Amniotic stem cell (primary cell): ENCODE data around the gene PLEKHA6.

Experiments
- DNase-seq: peaks from one replicate; lab custom pipeline; 2025; lab: John Stamatoyannopoulos, UW

PLEKHA6 gene

DNA sequence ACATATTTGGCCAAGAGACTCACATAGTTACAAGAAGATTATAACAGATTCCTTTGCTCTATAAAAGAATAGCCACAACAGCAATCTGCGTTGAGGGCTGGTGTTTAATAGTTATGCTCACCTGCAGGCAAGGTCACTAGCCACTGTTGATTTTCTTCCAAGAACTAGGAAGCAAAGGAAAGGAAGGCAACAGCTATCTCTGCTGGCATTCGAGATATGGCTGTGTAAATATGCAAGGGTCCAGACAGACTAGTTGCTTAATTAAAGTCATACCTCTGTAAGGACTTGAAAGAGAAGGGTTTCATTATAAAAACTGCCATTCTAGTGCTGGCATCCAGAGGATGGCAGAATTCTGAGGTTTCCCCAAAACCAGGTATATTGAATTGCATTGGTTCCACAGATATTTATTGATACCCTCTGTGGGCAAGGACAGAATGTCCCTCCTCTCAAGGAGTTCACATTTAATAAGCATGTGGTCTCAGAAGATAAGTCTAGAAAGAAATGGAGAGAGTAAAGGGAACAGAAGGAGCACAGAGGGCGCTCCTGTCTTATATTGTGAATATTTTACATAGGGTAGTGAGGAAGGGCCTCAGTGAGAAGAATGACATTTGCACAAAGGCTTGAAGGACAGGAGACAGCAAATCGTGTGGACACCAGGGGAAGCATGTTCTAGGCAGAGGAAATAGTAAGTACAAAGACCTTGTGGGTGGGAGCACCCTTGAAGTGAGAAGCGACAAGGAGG, 23.6 kb upstream of the PLEKHA6 start:
- no peak for DNase-seq

DNA sequence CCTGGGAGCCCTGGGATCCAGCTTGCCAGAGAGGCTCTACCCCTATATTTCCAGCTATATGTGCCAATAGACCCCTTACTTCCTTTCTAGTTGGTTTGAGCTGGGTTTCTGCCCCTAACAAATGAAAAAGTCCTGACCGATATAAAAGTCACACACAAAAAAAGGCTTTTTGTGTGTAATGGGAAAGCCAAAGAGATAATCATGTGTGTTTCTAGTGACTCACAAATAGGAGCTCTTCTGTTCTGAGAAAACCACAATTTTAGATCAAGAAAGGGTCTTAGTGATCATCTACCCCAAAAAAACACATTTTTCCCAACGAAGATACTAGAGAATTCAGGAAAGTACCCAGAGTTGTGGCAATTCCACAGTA, 23.0 kb upstream of the PLEKHA6 start:
- no peak for DNase-seq

DNA sequence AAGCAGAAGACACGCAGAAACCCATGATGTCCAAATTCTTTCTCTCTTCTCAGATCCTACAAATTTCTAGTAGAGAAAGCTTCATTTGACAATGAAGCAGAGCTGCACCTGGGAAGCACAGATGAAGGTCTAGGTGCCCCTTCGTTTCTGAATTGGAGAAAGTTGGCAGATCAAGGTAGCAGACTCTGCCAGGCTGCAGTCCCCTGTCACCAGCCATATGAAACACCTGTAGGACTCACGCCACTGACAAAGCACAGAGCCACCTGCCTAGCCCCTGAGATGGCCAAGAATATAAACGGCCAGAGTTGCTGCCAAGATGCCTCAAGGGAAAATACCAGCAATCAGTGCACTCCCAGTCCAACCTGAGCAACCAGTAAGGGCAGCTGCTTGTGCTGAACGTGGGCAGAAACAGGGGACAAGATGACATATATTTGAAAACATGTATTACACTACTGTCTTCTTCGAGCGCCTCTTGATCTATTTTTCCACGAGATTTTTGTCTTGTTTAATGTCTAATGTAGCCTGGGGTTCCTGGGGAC, 20.6 kb upstream of the PLEKHA6 start:
- no peak for DNase-seq

DNA sequence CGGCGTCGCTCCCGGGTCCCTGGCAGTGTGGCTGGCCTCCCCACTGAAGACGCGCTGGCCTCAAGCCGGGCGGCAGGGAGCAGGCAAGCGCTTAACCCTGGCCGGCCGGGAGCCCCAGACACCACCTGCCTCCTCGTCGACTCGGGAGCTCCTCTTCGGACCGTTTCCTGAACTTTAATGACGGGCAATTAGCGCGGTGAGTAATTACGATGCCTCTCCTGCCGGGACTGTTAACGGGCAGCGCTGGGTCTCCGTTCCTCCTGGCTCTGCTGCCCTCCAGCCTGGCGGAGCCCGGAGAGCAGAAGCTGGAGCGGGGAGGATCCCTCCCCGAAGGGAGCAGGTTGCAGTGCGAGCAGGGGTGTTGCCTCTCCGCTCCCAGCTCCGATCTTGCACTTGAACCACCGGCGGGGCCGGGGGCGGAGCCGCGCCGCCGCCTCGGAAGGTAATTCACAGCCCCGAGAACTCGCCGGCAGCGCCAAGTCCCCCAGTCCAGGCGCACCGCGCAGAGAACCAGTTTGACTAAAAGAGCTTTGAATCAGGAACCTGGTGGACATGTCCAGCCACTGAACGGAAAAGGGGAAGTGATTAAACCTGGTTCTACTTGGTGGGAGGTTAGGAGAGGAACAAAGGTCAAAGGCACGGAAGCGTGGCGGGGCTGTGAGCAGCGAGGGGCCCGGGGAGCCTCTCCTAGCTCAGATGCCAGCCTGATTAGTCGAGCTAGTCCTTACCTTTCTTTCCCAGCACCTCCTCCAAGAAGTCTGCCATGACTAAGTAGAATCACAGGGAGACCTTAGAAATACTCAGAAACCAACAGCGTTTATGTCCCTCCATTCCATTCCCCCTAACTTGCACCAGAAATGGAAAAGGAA, 18.3 kb upstream of the PLEKHA6 start:
- DNase-seq, result no peak

DNA sequence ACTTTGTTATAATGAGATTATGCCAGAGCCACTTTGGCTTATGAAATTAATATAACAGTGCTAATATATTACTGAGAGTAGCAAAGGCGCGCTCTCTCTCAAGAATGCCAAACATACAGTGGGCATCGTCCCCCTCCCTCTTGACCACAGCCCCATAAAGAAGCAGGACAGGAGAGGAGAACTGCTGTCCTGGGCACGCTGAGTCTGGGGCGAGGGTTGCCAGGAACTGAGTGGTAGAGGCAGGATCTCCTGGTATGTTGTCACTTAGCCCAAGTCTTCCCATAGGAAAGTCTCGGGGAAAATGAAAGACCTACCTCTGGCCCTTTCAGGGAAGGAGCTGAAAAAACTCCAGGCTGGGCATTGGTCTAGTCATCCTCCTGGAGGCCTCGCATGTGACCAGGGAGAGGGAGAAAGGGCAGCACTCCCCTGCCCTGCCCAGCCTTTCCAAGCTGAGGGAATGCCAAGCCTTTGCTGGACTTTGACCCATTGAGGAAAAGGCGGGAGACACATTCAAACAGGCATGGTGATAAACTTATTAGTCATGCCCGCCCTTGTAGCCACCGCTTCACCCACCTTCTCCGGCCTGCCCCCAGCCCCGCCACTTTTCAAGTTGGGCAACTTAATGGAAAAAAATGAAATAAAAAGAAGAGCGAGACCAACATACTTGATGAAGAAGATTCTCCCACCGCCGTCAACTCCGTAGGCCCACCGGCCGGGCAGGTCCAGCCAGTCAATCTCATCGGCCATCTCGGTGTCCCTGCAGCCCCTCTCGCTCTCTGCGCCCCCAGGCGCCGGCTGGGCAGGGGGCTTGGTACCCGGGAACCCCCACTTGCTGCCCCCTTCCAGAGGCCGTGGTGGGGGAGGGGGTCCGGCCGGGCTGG, 17.4 kb upstream of the PLEKHA6 start:
- DNase-seq, result no peak

DNA sequence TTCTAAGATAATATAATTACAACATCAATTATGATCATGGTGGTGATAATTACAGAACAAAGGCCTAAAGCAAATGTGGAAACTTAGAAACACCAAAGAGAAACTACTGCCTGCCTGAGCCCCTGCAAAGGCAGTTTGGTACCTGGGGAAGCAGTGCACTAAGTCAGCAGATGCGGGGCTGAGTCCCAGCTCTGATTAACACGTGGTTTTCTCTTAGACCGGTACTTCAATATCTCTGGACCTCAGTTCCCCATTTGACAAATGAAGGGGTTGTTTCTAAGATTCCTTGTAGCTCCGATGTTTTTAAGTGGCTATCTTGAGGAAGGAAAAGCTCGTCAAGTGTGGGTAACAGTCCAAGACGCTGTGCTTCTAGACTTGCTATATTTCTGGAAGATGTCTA, 16.7 kb upstream of the PLEKHA6 start:
- no peak for DNase-seq

DNA sequence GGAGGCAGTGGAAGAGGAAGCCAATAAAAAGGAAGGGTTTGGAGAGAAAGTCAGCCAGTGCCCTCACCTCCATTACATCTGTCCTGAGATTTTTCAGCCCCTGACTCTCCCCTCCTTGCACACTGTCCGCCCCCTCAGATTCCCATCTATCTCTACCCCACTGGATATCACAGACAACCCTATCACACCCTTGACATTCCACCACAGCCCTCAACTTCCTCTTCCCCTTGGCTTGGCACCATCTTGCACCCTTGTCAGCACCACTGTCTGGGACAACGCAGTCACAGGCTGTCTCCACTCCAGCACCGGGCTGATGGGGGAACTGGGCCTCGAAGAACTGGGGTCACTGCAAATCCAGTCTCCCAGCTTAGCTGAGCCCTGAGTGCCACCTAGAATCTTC, 14.2 kb upstream of the PLEKHA6 start:
- DNase-seq, result no peak

DNA sequence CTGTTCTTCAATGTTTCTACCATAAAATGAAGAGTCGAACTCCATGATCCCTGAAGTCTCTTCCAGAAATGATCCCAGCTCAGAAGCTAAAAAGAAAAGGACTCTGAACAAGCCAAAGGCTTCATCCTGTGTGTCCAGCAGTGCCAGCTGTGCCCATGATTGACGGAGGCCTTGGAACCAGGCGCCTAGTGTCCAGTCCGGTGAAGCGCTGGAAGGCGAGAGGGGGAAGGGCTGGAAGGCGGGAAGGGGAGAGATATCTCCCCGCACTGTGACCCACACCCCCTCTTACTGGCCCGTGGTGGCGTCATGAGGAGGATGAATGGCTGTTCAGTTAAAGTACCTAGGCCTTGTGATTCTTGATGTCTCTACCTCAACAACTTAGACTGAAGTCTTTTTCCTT, 10.4 kb upstream of the PLEKHA6 start:
- DNase-seq, result no peak

DNA sequence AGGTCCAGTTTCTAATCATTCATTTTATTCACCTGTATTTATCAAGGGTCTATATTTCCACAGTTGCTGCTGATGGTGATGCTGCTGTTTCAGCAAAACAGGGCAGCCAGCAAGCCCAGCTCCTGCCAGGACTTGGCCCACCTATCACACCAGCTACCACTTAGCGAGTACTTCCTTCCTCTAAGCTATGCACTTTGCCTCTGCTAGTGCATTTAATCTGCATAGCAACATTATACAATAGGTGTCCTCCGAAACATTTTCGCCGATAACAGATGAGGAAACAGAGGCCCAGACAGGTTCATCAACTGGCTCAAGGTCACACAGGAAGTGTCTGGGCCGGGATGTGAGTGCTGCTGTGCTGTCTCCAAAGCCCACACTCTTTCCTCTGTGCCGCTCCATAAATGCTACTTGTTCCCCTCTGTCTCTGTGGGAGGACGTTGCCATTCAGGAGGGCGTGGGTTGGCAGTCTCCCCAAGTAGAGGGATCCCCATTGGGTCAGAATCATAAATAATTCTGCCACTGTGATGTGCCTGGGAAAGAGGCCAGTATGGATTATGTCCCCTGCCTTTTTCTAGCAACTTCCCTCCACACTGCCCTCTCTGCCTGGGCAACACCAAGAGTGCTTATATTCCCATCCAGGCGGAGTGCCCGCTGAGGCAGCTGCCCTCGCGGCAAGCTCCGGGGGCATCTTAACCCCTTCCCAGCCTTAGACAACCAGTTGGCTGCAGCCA, 9.4 kb upstream of the PLEKHA6 start:
- no peak for DNase-seq

DNA sequence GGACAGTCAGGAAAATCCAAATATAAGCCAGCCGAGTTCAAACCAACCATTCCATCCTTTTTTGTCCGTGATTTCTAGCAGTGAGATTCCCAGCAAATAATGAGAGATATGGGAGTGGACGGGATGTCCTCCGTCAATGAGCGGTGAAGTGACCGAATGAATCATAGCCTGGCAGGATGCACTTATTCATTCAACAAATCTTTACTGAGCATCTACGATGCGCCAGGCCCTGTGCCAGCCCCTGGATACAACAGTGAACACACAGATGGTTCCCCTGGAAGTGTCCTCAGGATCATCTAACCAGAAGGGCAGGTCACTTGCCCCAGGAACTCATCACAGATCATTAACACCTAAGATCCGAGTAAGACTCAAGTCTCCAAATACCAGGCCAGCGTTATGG, 8.2 kb upstream of the PLEKHA6 start:
- no peak for DNase-seq

DNA sequence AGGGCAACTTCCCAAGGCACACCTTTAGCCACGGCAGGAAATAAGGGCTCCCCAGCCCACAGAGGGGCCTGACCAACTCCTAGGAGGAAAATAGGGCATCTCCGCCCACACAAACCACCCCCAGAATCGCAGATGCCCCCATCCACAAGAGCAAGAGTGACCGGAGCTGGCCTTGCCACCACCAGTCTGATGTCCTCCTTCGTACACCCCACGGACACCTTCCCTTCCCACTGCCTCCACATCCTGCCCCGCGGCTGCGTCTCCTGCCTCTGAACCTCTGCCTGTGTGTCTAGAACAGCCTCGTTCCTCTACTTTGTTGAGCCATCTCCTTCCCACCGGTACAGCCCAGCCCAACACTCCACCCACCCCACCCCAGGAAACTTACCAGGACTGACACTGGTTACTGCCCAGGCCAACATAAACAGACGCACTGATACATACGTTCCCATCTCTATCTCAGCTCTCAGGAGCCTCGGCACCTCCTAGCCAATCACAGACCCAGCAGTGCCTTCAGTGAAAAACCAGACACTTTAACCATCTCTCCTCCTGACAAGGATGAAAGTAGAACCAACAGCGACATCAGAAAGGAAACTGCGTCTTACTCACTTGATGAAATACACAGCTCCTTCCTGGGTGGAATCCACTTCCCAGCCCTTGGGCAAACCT, 7.6 kb upstream of the PLEKHA6 start:
- no peak for DNase-seq

DNA sequence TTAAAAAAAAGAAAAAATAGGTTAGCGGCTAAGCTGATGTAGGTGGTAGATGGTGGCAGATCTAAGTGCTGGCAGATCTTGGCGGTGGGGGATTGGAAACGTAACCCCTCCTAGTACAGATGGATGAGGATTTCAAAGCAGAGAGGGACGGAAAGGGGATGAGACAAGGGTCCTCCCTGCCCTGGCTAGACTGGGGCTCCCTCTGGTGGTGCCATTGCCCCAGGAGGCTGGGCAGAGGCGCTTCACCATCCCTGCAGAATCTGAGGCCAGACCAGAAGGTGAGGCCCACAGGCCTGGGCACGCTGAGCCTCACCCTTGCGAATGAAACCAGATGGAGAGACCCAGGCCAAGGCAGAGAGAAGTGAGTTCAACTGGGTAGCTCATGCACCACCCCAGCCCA, 7.0 kb upstream of the PLEKHA6 start:
- no peak for DNase-seq

DNA sequence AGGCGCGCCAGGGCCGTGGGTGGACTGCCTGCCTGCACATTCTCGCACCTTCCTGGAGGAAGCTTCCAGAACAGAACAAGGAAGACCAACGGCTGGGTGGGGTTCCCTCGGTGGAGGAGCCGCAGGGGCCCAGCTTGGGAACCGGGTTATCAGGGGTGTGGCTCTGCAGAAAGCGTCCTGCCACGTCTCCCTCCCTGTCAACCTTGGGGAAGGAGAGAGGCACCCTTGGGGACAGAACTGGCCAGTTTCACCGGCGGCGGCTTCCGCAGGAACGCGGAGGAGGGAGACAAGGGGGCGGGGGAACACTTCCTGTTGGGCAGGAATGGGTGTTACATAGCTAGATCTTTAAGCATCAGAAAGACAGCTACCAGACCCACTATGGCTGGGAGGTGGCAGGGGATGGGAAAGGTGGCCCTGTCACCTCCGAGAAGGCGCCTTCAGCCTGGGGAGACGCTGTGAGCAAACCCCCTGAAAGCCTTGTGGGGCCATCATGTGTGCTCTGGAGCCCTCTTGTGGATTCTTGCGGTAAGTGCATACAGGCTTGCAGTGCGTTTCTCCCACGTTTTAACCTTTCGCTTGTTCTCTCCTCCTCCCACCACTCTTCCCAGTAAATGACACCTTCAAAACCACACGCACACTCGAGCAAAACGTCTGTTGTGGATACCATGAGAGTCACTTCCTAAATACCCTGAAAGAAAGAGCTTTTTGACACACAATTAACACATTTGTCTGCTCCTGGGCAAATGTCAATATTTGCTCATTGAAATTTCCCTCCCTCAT, 3.8 kb upstream of the PLEKHA6 start:
- peak; percentile 73 for DNase-seq

DNA sequence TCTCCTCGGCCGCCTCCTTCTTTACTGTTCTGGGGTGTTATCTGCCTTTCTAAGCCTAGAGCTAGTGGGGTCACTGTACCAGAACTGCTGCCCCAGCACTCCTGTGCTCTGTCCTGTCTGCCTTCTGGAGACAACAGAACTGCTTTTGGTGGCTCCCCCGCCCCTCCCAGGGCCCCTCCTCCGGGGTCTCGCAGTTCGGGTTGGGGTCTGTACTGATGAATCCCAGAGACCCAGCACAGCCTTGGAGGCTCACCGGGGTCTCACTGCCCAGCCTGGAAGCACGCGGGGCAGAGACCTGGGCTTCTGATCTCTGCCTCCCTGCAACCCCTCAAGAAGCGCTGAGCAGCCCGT, 3.2 kb upstream of the PLEKHA6 start:
- DNase-seq, result no peak

DNA sequence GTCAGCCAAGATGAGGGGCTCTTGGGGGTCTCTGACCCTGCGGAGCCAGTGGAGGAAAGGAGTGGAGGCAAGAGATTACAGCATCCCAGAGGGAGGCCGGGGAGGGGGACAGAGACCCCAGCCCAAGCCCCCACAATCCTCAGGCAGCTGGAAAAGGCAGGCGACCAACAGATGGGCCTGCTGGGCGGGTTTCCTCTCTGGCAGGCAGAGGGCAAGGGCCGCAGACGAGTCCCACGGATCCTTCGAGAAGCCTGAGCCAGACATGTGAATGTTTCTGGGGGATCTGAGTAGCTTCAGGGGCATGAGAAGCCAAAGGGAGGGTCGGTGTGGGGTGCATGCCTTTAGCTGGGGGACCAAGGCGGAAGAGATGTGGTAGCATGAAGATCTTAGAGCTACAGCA, 2.1 kb upstream of the PLEKHA6 start:
- no peak for DNase-seq

DNA sequence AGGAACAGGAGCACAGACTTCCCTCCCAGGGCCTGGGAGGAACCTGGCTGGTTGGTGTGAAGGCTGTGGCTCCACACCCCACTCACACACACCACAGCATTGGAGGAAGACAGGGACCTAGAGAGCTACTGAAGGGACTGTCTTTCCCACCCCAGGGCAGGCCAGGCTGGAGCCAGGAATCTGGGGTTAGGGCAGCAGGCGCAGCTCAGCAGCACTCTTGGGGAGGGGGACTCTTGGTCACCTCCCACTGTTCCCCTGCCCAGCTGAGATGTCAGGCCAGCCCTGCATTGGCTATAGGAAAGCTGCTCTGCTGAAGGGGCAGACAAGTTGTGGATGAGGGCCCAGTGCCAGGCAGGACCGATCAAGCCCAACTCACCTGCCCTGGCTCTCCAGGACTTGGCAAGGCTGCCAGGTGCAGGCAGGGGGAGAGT, 1.6 kb upstream of the PLEKHA6 start:
- DNase-seq, result no peak

DNA sequence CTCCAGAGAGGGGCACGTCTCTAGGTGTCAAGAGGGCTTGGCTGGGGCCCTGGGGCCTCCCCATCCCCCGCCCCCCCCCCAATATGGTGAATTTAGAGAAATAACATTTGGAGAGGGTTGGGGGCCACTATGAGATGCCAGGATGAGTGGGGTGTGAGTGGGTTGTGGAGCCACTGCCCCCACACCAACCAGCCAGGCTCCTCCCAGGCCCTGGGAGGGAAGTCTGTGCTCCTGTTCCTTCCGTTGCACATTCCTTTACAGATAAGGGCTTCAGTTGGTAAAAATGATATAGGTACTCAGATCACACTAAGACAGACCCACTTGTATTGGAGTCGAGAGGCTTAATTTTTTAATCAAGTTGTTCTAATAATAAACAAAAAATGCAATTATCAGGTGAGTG, 585 bp upstream of the PLEKHA6 start:
- no peak for DNase-seq

DNA sequence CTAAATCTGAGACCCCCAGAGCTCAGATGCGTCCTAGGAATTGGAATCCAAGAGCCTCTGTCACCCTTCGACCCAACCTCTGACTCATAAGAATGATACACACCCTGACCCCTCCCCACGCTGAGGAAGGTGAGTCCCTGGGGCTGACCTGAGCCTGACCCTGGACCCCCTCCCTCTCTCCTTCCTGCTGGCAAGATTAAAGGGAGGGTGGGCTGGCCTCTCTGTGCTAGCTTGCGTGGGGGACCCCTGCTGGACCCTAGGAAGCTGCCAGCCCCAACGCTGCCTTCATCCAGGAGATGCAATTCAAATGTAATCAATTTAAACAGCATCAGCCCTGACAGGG, 627 bp downstream of the PLEKHA6 start:
- DNase-seq, result no peak

DNA sequence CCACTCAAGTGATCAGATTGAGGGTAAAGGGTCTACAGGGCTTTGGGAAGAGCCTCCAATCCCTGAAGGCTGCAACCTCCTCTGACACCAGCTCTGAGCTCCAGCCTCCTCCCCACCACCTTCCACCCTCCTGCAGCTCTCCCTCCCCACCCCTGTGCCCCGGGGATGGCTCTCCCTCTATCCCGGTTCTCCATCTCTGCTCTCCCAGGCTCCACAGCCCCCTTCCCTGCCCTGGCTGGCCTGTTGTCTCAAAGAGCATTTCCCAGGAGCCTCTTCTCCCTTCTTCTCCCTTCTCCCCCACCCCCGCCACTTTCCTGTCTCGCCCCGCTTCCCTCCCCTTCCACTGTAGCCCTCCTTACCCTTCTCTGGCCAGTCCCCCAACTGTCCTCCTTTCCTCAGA, 1.1 kb downstream of the PLEKHA6 start:
- no peak for DNase-seq
